Mucosa of descending colon (tissue), 3 donors: ENCODE results near the gene VKORC1L1. TPM values are rescaled to one million over a fixed set of nuclear protein-coding genes. Genes with fewer than 3 reads are reported as not detected.

Experiments used
- ATAC-seq: fragments of 200-7000 bp; cut with Tn5 transposase; one replicate; pipeline ENCODE4 v1.9.1; 2020; ENCODE audit warnings: mild to moderate bottlenecking, moderate library complexity
- DNase-seq, 3 donors: peaks; one replicate each; pipeline ENCODE4 v3.0.0-alpha.2; 2020
- H3K36me3 ChIP-seq: fragments of 200-600 bp; one replicate; pipeline ENCODE4 v1.8.0; 2021; ENCODE audit warnings: low read depth, mild to moderate bottlenecking
- H3K4me1 ChIP-seq: fragments of 200-600 bp; one replicate; pipeline ENCODE4 v1.8.0; 2021; ENCODE audit warnings: low read depth, mild to moderate bottlenecking
- H3K4me3 ChIP-seq: fragments of 200-600 bp; one replicate; pipeline ENCODE4 v1.8.0; 2021; ENCODE audit warnings: mild to moderate bottlenecking
- H3K9me3 ChIP-seq: fragments of 200-600 bp; one replicate; pipeline ENCODE4 v1.8.0; 2021; ENCODE audit warnings: mild to moderate bottlenecking
- CTCF ChIP-seq: fragments of 200-600 bp; IDR thresholded peaks from one replicate; pipeline ENCODE4 v1.8.0; 2022; ENCODE audit warnings: antibody characterized with exemption, mild to moderate bottlenecking
- intact Hi-C, 2 donors: fragments of 100-400 bp; cut with DNase I in 1 of 2; cut with micrococcal nuclease in 1 of 2; formaldehyde crosslinking; loops; one replicate each; pipeline versions ENCODE4 v1.11.0 to v1.11.1; 2022; cut with DNase I, micrococcal nuclease
- total RNA-seq, 3 donors: library from RNA; stranded (reverse); fragmentation: NEBNext Ultra II Directional in 2 of 3; extraction: Animal tissue kit (Norgen Biotek cat#: 25700) in 2 of 3; gene quantifications; one replicate each; pipeline versions ENCODE4 v1.2.1 to v1.2.4, GENCODE V29; 2021 to 2023
- donor health status: DM: no; HTN: no; CAD: no; lungs with moderate emphysema.
- donor health status: DM: no; HTN: no; CAD: no.
- donor health status: DM: no; HTN: yes; CAD: no.

Gene VKORC1L1
- total RNA-seq, 3 donors from 2014 or later: 18.0 to 25.6 (median 22.2) TPM

- peaks cover 6% of the 10 kb centered on the region for H3K4me1 ChIP-seq
- ATAC-seq (no peak), DNase-seq (no peak)
- H3K36me3 ChIP-seq: no peaks in the 10 kb centered on the region
- no peak for TF ChIP-seq CTCF
- H3K4me3 ChIP-seq: no peak overlapping the region
- H3K9me3 ChIP-seq: no peaks in the 10 kb centered on the region
- intact Hi-C loops: no loop called here
Observed at GRCh38 chr7:66007232-66007631, 134.4 kb downstream of the VKORC1L1 start.

Other genes with a start within 250 kb of the VKORC1L1 start
- gene GUSB, start 109.1 kb downstream of the VKORC1L1 start, total RNA-seq: 10 to 100 TPM; 55.9 to 82.1 (median 74.3) TPM
- 100 to 1,000 TPM in 2 of 3 donors, 10 to 100 TPM in 1; 70.5 to 145 (median 129) TPM for gene ASL, start 202.7 kb downstream of the VKORC1L1 start, total RNA-seq
- gene CRCP, start 241.8 kb downstream of the VKORC1L1 start, total RNA-seq: 10 to 100 TPM; 37.3 to 43.9 (median 43.1) TPM